Upper lobe of right lung (tissue), 1 donor: Measurements from ENCODE around the gene COQ8B. TPM values are rescaled to one million over a fixed set of nuclear protein-coding genes. Genes with fewer than 3 reads are reported as not detected.

Source experiments
- ATAC-seq: fragments of 200-7000 bp; cut with Tn5 transposase; one replicate; pipeline ENCODE4 v1.9.1; 2020; ENCODE audit warnings: mild to moderate bottlenecking, moderate library complexity
- DNase-seq: peaks from one replicate; pipeline ENCODE4 v3.0.0-alpha.2; 2020
- H3K27ac ChIP-seq: fragments of 200-600 bp; one replicate; pipeline ENCODE4 v1.8.0; 2022
- H3K27me3 ChIP-seq: fragments of 200-600 bp; one replicate; pipeline ENCODE4 v1.8.0; 2022; ENCODE audit warnings: mild to moderate bottlenecking
- H3K36me3 ChIP-seq: fragments of 200-600 bp; one replicate; pipeline ENCODE4 v1.8.0; 2022
- H3K4me1 ChIP-seq: fragments of 200-600 bp; one replicate; pipeline ENCODE4 v1.8.0; 2022
- H3K4me3 ChIP-seq: fragments of 200-600 bp; one replicate; pipeline ENCODE4 v1.8.0; 2022; ENCODE audit warnings: mild to moderate bottlenecking
- H3K9me3 ChIP-seq: fragments of 200-600 bp; one replicate; pipeline ENCODE4 v1.8.0; 2022
- intact Hi-C: fragments of 100-400 bp; cut with DNase I; formaldehyde crosslinking; loops from one replicate; pipeline ENCODE4 v1.11.0; 2022
- total RNA-seq: library from RNA; stranded (reverse); fragmentation: NEBNext Ultra II Directional; extraction: Animal tissue kit (Norgen Biotek cat#: 25700); gene quantifications from one replicate; pipeline ENCODE4 v1.2.1, GENCODE V29; 2021
- TF ChIP-seq, protein P1 (sequence below): fragments of 200-600 bp; IDR thresholded peaks from one replicate; pipeline ENCODE4 v1.8.0; 2022; ENCODE audit warnings: antibody characterized with exemption
- donor health status: DM: no; HTN: yes; CAD: no; lungs with severe emphysema.

Gene COQ8B
- total RNA-seq, 1 donor from 2014 or later = 43.6 TPM

DNA sequence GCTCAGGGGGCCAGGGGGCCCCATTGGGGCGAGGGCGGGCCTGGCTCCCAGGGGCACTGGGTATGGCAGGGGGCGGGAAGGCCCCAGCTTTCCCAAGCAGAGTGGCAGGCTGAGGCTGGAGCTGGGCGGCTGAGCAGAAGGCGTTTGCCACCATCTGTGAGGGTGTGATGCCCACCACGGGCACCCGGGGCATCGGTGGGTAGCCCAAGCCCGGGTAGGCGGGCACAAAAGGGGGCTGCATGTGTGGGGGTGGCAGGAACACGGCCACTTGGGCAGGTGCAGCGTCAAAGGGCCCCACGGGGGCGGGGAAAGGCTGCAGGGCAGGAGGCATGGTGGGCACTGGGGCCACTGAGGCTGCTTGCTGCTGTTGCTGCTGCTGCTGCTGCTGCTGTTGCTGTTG, 49.1 kb downstream of the COQ8B start:
- no peak for ATAC-seq
- H3K27me3 ChIP-seq = no peaks in the 10 kb centered on the region
- DNase-seq = no peak
- H3K4me3 ChIP-seq = no peak overlapping the region
- TF ChIP-seq, protein P1, sequence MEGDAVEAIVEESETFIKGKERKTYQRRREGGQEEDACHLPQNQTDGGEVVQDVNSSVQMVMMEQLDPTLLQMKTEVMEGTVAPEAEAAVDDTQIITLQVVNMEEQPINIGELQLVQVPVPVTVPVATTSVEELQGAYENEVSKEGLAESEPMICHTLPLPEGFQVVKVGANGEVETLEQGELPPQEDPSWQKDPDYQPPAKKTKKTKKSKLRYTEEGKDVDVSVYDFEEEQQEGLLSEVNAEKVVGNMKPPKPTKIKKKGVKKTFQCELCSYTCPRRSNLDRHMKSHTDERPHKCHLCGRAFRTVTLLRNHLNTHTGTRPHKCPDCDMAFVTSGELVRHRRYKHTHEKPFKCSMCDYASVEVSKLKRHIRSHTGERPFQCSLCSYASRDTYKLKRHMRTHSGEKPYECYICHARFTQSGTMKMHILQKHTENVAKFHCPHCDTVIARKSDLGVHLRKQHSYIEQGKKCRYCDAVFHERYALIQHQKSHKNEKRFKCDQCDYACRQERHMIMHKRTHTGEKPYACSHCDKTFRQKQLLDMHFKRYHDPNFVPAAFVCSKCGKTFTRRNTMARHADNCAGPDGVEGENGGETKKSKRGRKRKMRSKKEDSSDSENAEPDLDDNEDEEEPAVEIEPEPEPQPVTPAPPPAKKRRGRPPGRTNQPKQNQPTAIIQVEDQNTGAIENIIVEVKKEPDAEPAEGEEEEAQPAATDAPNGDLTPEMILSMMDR = no peak
- intact Hi-C loops = no loop called here
- no peaks in the 10 kb centered on the region for H3K9me3 ChIP-seq
- H3K27ac ChIP-seq = no peak overlapping the region
- H3K36me3 ChIP-seq = peaks cover 42% of the 10 kb centered on the region
- peaks cover 7% of the 10 kb centered on the region for H3K4me1 ChIP-seq

- ATAC-seq (no peak), DNase-seq (no peak)
- no peak overlapping the region for H3K4me3 ChIP-seq
- H3K36me3 ChIP-seq = peaks cover 35% of the 10 kb centered on the region
- H3K27me3 ChIP-seq = no peaks in the 10 kb centered on the region
- no peak overlapping the region for H3K27ac ChIP-seq
- no peaks in the 10 kb centered on the region for H3K9me3 ChIP-seq
- TF ChIP-seq, protein P1 = no peak
- peaks cover 7% of the 10 kb centered on the region for H3K4me1 ChIP-seq
- intact Hi-C loops = no loop called here
These were observed 49.8 kb downstream of the COQ8B start for GRCh38 chr19:40666803-40667438.

- DNase-seq = no peak
- Histone ChIP-seq H3K4me1 (peaks cover 7% of the 10 kb centered on the region), H3K36me3 (peaks cover 10% of the 10 kb centered on the region), H3K4me3 (peak overlapping the region; percentile 71), H3K9me3 (no peaks in the 10 kb centered on the region), H3K27me3 (no peaks in the 10 kb centered on the region), H3K27ac (peak overlapping the region; percentile 84)
- intact Hi-C loops = no loop called here
- TF ChIP-seq, protein P1 = no peak
- ATAC-seq = no peak
These were observed 52.7 kb downstream of the COQ8B start for GRCh38 chr19:40663695-40664692.

GRCh38 chr19:40662925-40663694, 53.6 kb downstream of the COQ8B start:
- TF ChIP-seq, protein P1 = peak; percentile 6

DNA sequence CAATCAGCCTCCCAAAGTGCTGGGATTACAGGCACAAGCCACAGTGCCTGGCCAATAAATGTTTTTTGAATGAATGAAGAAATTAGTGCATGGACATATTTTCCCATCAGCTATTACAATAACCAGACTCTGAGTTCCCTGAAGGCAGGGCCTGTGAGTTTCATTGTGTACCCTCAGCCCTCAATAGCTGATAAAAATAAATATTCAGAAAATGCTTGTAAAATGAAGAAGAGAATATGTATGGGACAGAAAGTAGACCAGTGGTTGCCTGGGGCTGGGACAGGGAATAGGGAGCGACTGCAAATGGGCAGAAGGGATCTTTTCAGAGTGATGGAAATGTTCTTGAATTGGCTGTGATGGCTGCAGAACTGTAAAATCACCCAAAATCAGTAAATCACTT, 55.1 kb downstream of the COQ8B start:
- Histone ChIP-seq H3K27ac (no peak overlapping the region), H3K27me3 (no peaks in the 10 kb centered on the region), H3K4me1 (peaks cover 7% of the 10 kb centered on the region), H3K36me3 (no peaks in the 10 kb centered on the region), H3K9me3 (no peaks in the 10 kb centered on the region), H3K4me3 (no peak overlapping the region)
- intact Hi-C loops = no loop called here
- DNase-seq (no peak), ATAC-seq (no peak)
- TF ChIP-seq, protein P1 = no peak

More at GRCh38 chr19:40662925-40663694, 53.6 kb downstream of the COQ8B start:
- H3K4me3 ChIP-seq = peak overlapping the region; percentile 71
- H3K4me1 ChIP-seq = peaks cover 7% of the 10 kb centered on the region
- DNase-seq = peak; percentile 96
- peaks cover 2% of the 10 kb centered on the region for H3K36me3 ChIP-seq
- ATAC-seq = peak; percentile 95
- no peaks in the 10 kb centered on the region for H3K27me3 ChIP-seq
- H3K27ac ChIP-seq = peak overlapping the region; percentile 84
- intact Hi-C loops = no loop called here
- no peaks in the 10 kb centered on the region for H3K9me3 ChIP-seq
